Naive thymus-derived CD8-positive, alpha-beta T cell (primary cell): ENCODE results near the gene SPINDOC. TPM values are rescaled to one million over a fixed set of nuclear protein-coding genes. Genes with fewer than 3 reads are reported as not detected.

Experiments
- ATAC-seq, 2 donors: fragments of 150-1000 bp; cut with Tn5 transposase in 1 of 2; sonication (Bioruptor Pico), chemical (Tn5 transposase) in 1 of 2; 1 replicate in 1 of 2; 2 replicates in 1 of 2; pipeline ENCODE4 v1.10.0; 2021; ENCODE audit warnings: mild to moderate bottlenecking in 2 of 2, moderate library complexity in 2 of 2
- POLR2A ChIA-PET: fragments of 350-600 bp; sonication (Branson Sonifier 250); formaldehyde crosslinking; loops from one replicate; lab custom pipeline; 2021; ENCODE audit warnings: antibody characterized with exemption; lab: Charles Lee
- DNase-seq, 10 donors: peaks; one replicate each; pipeline versions ENCODE4 v3.0.0 to v3.0.0-alpha.2; 2020 to 2022
- H3K27ac Mint-ChIP-seq, 10 donors: one replicate each; pipeline ENCODE4 v1.8.0; 2020 to 2022; ENCODE audit warnings: mild to moderate bottlenecking in 10 of 10, mixed read lengths in 10 of 10, moderate library complexity in 4 of 10, inconsistent platforms in 1 of 10
- H3K27me3 Mint-ChIP-seq, 5 donors: one replicate each; pipeline ENCODE4 v1.8.0; 2021 to 2022; ENCODE audit warnings: mixed read lengths in 5 of 5
- H3K36me3 Mint-ChIP-seq, 3 donors: one replicate each; pipeline ENCODE4 v1.8.0; 2020 to 2022; ENCODE audit warnings: mixed read lengths in 3 of 3, mild to moderate bottlenecking in 2 of 3, inconsistent platforms in 1 of 3
- H3K4me1 Mint-ChIP-seq, 4 donors: one replicate each; pipeline ENCODE4 v1.8.0; 2021 to 2022; ENCODE audit warnings: mixed read lengths in 4 of 4
- H3K4me3 Mint-ChIP-seq, 10 donors: one replicate each; pipeline ENCODE4 v1.8.0; 2020 to 2022; ENCODE audit warnings: mild to moderate bottlenecking in 10 of 10, mixed read lengths in 10 of 10, moderate library complexity in 6 of 10, inconsistent platforms in 1 of 10
- H3K9me3 Mint-ChIP-seq, 9 donors: one replicate each; pipeline ENCODE4 v1.8.0; 2020 to 2022; ENCODE audit warnings: mixed read lengths in 9 of 9, mild to moderate bottlenecking in 3 of 9, inconsistent platforms in 1 of 9, moderate library complexity in 1 of 9
- polyA plus RNA-seq, 3 donors: library from polyadenylated mRNA; unstranded; fragments of 300-500 nt; fragmentation: Illumina TruSeq; gene quantifications; one replicate each; pipeline ENCODE4 v1.2.3, GENCODE V29; 2021
- total RNA-seq, 8 experiments: library from RNA in 2 of 8; stranded (reverse) in 2 of 8; gene quantifications; one replicate each; pipeline ENCODE4 v1.2.3 and lab custom pipeline; 2021 to 2026

The SPINDOC gene
- total and polyA plus RNA-seq, 5 experiments from 2014 or later: 0.47 to 13.0 (median 0.66) TPM

DNA sequence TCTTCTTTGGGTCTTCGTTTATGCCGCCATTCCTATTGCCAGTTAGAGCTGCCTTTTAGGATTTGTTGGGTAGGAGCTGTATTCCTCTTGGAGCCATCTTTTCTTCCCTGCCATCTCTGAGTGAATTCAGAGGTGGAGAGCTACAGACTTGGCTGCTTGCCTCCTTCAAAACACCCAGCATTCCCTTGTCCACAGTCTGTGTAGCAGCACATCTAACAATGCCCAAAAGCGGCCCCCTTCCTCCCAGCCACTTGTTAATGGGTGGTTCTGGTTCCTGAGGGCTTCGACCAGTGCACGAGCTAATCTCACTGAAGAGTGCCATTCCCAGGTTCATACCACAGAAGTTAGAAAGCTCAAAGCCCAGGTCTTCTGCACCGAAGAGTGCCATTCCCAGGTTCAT lies 63.4 kb downstream of the SPINDOC start:
- no peaks in the 10 kb centered on the region for H3K27me3 Mint-ChIP-seq
- peaks cover 0 to 21% (median 5%) of the 10 kb centered on the region in 3 donors for H3K36me3 Mint-ChIP-seq
- POLR2A ChIA-PET: interaction anchor here (0.6 to 1.3 kb wide), 2 partner anchors 11 to 36 kb away, joined by 4 to 5 read pairs; no protein-coding TSS in a partner anchor
- peak overlapping the region in 2 of 10 donors; percentile 32 to 81 for H3K27ac Mint-ChIP-seq
- DNase-seq: no peak
- H3K4me3 Mint-ChIP-seq: peak overlapping the region in 1 of 10 donors; percentile 39
- H3K4me1 Mint-ChIP-seq: peaks cover 39 to 90% (median 81%) of the 10 kb centered on the region in 4 donors
- no peak for ATAC-seq
- H3K9me3 Mint-ChIP-seq: no peaks in the 10 kb centered on the region

Other genes with a start within 250 kb of the SPINDOC start
- 1 to 10 TPM; 1.7 to 3.3 TPM for gene PLAAT3, start 199.0 kb upstream of the SPINDOC start, total RNA-seq
- 10 to 100 TPM in 1 of 3 donors, 1 to 10 TPM in 2; 7.6 to 28.7 (median 8.6) TPM for gene PLAAT3, start 199.0 kb upstream of the SPINDOC start, polyA plus RNA-seq
- 10 to 100 TPM; 36.2 to 37.5 TPM for gene ATL3, start 142.1 kb upstream of the SPINDOC start, total RNA-seq
- gene ATL3, start 142.1 kb upstream of the SPINDOC start, polyA plus RNA-seq: 10 to 100 TPM; 17.1 to 27.0 (median 19.4) TPM
- 10 to 100 TPM; 39.0 to 41.7 TPM for gene RTN3, start 132.0 kb upstream of the SPINDOC start, total RNA-seq
- 10 to 100 TPM; 28.0 to 43.1 (median 35.9) TPM for gene RTN3, start 132.0 kb upstream of the SPINDOC start, polyA plus RNA-seq
- 1 to 10 TPM; 7.2 to 7.4 TPM for gene ZFTA, start 44.7 kb upstream of the SPINDOC start, total RNA-seq
- under 1 TPM; 0.09 to 0.56 (median 0.34) TPM for gene ZFTA, start 44.7 kb upstream of the SPINDOC start, polyA plus RNA-seq
- gene MARK2, start 25.7 kb downstream of the SPINDOC start, total RNA-seq: 10 to 100 TPM; 64.8 to 74.5 TPM
- 10 to 100 TPM; 37.0 to 57.0 (median 40.3) TPM for gene MARK2, start 25.7 kb downstream of the SPINDOC start, polyA plus RNA-seq
- not detected for gene RCOR2, start 103.7 kb downstream of the SPINDOC start, total RNA-seq
- under 1 TPM in 1 of 3 donors, not detected in 2; 0.14 TPM for gene RCOR2, start 103.7 kb downstream of the SPINDOC start, polyA plus RNA-seq
- gene NAA40, start 125.5 kb downstream of the SPINDOC start, total RNA-seq: 10 to 100 TPM; 24.2 to 28.0 TPM
- gene NAA40, start 125.5 kb downstream of the SPINDOC start, polyA plus RNA-seq: 10 to 100 TPM in 2 of 3 donors, 1 to 10 TPM in 1; 6.2 to 14.6 (median 11.7) TPM
- 10 to 100 TPM; 94.9 to 95.2 TPM for gene COX8A, start 161.2 kb downstream of the SPINDOC start, total RNA-seq
- 100 to 1,000 TPM; 319 to 428 (median 392) TPM for gene COX8A, start 161.2 kb downstream of the SPINDOC start, polyA plus RNA-seq
- 10 to 100 TPM; 69.6 to 75.8 TPM for gene OTUB1, start 173.0 kb downstream of the SPINDOC start, total RNA-seq
- 100 to 1,000 TPM; 109 to 121 (median 115) TPM for gene OTUB1, start 173.0 kb downstream of the SPINDOC start, polyA plus RNA-seq
- not detected for gene FLRT1, start 222.5 kb downstream of the SPINDOC start, total RNA-seq
- gene FLRT1, start 222.5 kb downstream of the SPINDOC start, polyA plus RNA-seq: not detected